NCI-H1417 (cell line): ENCODE measurements around the gene LSM2.
"Not testable (repeated sequence)": the region's sequence is repeated elsewhere in the genome, so short reads cannot be mapped to it uniquely, and the experiment has no call there.

Source experiments
- DNase-seq, 3 experiments: peaks; one replicate each; lab custom pipeline; 2025; lab: John Stamatoyannopoulos, UW

Gene LSM2

GRCh38 chr6:31806470-31807272 is at the start of gene LSM2:
Gene LSM2 (minus strand): TSS chr6:31806966. CDS start chr6:31806757, 209 bp downstream.
- DNase-seq: peak; percentile 94 to 98 (median 95)

- DNase-seq: not testable (repeated sequence)
These were observed 45.4 kb upstream of the LSM2 start for GRCh38 chr6:31851980-31852718.

- no peak for DNase-seq
These were observed 44.7 kb upstream of the LSM2 start for GRCh38 chr6:31851485-31851832.

GRCh38 chr6:31850765-31851484 is 44.2 kb upstream of the LSM2 start:
- no peak for DNase-seq

GRCh38 chr6:31847276-31847978 is 40.7 kb upstream of the LSM2 start:
- no peak for DNase-seq

GRCh38 chr6:31844507-31844906 is 37.7 kb upstream of the LSM2 start:
- no peak for DNase-seq

GRCh38 chr6:31842053-31842452 is 35.3 kb upstream of the LSM2 start:
- DNase-seq: no peak

- not testable (repeated sequence) for DNase-seq
These were observed 33.0 kb upstream of the LSM2 start for GRCh38 chr6:31839779-31840126.

GRCh38 chr6:31838968-31839367 is 32.2 kb upstream of the LSM2 start:
- DNase-seq: no peak

- not testable (repeated sequence) for DNase-seq
These were observed 31.4 kb upstream of the LSM2 start for GRCh38 chr6:31838114-31838553.

- DNase-seq: no peak
These were observed 30.8 kb upstream of the LSM2 start for GRCh38 chr6:31837369-31838113.

GRCh38 chr6:31836474-31837368 is 30.0 kb upstream of the LSM2 start:
- DNase-seq: no peak

GRCh38 chr6:31836047-31836473 is 29.3 kb upstream of the LSM2 start:
- peak in 1 of 3 experiments; percentile 30 for DNase-seq

GRCh38 chr6:31834367-31835250 is 27.8 kb upstream of the LSM2 start:
- DNase-seq: peak; percentile 92 to 97 (median 95)

GRCh38 chr6:31831350-31832215 is 24.8 kb upstream of the LSM2 start:
- no peak for DNase-seq

GRCh38 chr6:31830886-31831335 is 24.1 kb upstream of the LSM2 start:
- no peak for DNase-seq

GRCh38 chr6:31829633-31830283 is 23.0 kb upstream of the LSM2 start:
- DNase-seq: peak; percentile 39 to 77 (median 45)
